ENCODE results near the gene RAB11B. TPM values are rescaled to one million over a fixed set of nuclear protein-coding genes. Genes with fewer than 3 reads are reported as not detected.
"Not testable (repeated sequence)": the region's sequence is repeated elsewhere in the genome, so short reads cannot be mapped to it uniquely, and the experiment has no call there.

Gene RAB11B
- total and polyA plus RNA-seq, 4 donors, result 68.6 to 119 (median 117) TPM

DNA sequence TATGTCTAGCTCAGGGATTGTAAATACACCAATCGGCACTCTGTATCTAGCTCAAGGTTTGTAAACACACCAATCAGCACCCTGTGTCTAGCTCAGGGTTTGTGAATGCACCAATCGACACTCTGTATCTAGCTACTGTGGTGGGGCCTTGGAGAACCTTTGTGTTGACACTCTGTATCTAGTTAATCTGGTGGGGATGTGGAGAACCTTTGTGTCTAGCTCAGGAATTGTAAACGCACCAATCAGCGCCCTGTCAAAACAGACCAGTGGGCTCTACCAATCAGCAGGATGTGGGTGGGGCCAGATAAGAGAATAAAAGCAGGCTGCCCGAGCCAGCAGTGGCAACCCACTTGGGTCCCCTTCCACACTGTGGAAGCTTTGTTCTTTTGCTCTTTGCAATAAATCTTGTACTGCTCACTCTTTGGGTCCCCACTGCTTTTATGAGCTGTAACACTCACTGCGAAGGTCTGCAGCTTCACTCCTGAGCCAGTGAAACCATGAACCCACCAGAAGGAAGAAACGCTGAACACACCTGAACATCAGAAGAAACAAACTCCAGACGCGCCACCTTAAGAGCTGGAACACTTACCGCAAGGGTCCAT is 13.7 kb upstream of the RAB11B start:
- H3K9me3 ChIP-seq (ENCODE audit: control insufficient read depth, low read length); ATAC-seq (ENCODE audit: low FRiP score); H3K27ac ChIP-seq (ENCODE audit: low read depth in 1 of 2, low read length in 2 of 2); H3K36me3 ChIP-seq (ENCODE audit: control insufficient read depth in 1 of 2, insufficient read depth in 2 of 2, low read length in 1 of 2); intact Hi-C loops (cut with DNase I); H3K27me3 ChIP-seq (ENCODE audit: control insufficient read depth in 1 of 2, insufficient read depth in 2 of 2, low read length in 1 of 2); DNase-seq; H3K4me1 ChIP-seq (ENCODE audit: control insufficient read depth in 1 of 2, insufficient read depth in 2 of 2, low read length in 2 of 2); H3K4me3 ChIP-seq (ENCODE audit: low read length in 2 of 2): not testable (repeated sequence)
- WGBS, 2 donors, result 91 to 93% methylated on average over 9 to 10 of the region's 10 CpGs

DNA sequence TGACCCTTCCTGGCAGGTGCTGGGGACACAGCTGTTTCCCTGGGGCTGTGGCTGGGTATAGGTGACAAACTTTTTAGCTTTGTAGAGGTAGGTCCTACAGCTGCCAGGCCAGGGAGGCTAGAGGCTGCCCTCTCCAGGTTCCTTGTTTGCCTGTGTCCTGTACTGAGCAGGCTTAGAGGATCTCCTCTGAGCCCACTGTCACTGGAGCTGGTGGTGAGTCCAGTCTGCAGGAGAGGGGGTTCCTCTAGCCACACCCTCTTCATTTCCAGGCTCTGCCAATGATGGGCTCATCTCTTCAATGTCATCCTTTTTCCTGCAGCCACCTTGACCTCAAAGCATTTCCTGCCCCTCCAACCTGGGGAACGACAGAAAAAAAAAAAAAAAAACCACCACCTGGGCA is 12.6 kb upstream of the RAB11B start:
- intact Hi-C loops (cut with DNase I), result no loop called here
- H3K4me1 ChIP-seq (ENCODE audit: control insufficient read depth in 1 of 2, insufficient read depth in 2 of 2, low read length in 2 of 2), result no peaks in the 10 kb centered on the region
- peak in 1 of 2 donors; percentile 12 for DNase-seq
- no peaks in the 10 kb centered on the region for H3K27me3 ChIP-seq (ENCODE audit: control insufficient read depth in 1 of 2, insufficient read depth in 2 of 2, low read length in 1 of 2)
- WGBS, 2 donors, result 57 to 73% methylated on average over 1 of the region's 1 CpG
- ATAC-seq (ENCODE audit: low FRiP score), result no peak
- H3K4me3 ChIP-seq (ENCODE audit: low read length in 2 of 2), result no peak overlapping the region
- H3K36me3 ChIP-seq (ENCODE audit: control insufficient read depth in 1 of 2, insufficient read depth in 2 of 2, low read length in 1 of 2), result no peaks in the 10 kb centered on the region
- no peaks in the 10 kb centered on the region for H3K9me3 ChIP-seq (ENCODE audit: control insufficient read depth, low read length)
- no peak overlapping the region for H3K27ac ChIP-seq (ENCODE audit: low read depth in 1 of 2, low read length in 2 of 2)

DNA sequence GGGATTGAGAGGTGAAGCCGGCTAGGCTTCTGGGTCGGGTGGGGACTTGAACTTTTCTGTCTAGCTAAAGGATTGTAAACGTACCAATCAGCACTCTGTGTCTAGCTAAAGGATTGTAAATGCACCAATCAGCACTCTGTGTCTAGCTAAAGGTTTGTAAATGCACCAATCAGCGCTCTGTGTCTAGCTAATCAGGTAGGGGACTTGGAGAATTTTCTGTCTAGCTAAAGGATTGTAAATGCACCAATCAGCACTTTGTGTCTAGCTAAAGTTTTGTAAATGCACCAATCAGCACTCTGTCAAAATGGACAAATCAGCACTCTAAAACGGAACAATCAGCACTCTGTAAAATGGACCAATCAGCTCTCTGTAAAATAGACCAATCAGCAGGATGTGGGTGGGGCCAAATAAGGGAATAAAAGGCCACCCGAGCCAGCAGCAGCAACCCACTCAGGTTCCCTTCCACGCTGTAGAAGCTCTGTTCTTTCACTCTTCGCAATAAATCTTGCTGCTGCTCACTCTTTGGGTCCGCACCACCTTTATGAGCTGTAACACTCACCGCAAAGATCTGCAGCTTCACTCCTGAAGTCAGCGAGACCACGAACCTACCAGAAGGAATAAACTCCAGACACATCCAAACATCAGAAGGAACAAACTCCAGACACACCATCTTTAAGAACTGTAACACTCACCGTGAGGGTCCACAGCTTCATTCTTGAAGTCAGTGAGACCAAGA is 10.8 kb upstream of the RAB11B start:
- H3K27ac ChIP-seq (ENCODE audit: low read depth in 1 of 2, low read length in 2 of 2); ATAC-seq (ENCODE audit: low FRiP score); H3K4me3 ChIP-seq (ENCODE audit: low read length in 2 of 2); DNase-seq; H3K27me3 ChIP-seq (ENCODE audit: control insufficient read depth in 1 of 2, insufficient read depth in 2 of 2, low read length in 1 of 2); H3K4me1 ChIP-seq (ENCODE audit: control insufficient read depth in 1 of 2, insufficient read depth in 2 of 2, low read length in 2 of 2); intact Hi-C loops (cut with DNase I); H3K36me3 ChIP-seq (ENCODE audit: control insufficient read depth in 1 of 2, insufficient read depth in 2 of 2, low read length in 1 of 2); H3K9me3 ChIP-seq (ENCODE audit: control insufficient read depth, low read length): not testable (repeated sequence)
- 94 to 96% methylated on average over 13 of the region's 13 CpGs for WGBS, 2 donors

DNA sequence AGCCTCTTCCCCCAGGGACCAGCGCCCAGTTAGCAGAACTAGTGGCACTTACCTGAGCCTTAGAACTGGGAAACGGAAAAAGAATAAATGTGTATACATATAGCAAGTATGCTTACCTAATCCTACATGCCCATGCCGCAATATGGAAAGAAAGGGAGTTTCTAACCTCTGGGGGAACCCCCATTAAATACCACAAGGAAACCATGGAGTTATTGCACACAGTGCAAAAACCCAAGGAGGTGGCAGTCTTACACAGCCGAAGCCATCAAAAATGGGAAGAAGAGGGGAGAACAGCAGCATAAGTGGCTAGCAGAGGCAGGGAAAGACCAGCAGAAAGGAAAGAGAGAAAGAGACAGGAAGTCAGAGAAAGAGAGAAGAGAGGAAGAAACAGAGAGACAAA is 5.6 kb upstream of the RAB11B start:
- H3K9me3 ChIP-seq (ENCODE audit: control insufficient read depth, low read length); intact Hi-C loops (cut with DNase I); ATAC-seq (ENCODE audit: low FRiP score); H3K36me3 ChIP-seq (ENCODE audit: control insufficient read depth in 1 of 2, insufficient read depth in 2 of 2, low read length in 1 of 2); DNase-seq; H3K27me3 ChIP-seq (ENCODE audit: control insufficient read depth in 1 of 2, insufficient read depth in 2 of 2, low read length in 1 of 2); H3K4me1 ChIP-seq (ENCODE audit: control insufficient read depth in 1 of 2, insufficient read depth in 2 of 2, low read length in 2 of 2); H3K4me3 ChIP-seq (ENCODE audit: low read length in 2 of 2); H3K27ac ChIP-seq (ENCODE audit: low read depth in 1 of 2, low read length in 2 of 2): not testable (repeated sequence)
- WGBS, 2 donors, result 80 to 92% methylated on average over 4 of the region's 4 CpGs

DNA sequence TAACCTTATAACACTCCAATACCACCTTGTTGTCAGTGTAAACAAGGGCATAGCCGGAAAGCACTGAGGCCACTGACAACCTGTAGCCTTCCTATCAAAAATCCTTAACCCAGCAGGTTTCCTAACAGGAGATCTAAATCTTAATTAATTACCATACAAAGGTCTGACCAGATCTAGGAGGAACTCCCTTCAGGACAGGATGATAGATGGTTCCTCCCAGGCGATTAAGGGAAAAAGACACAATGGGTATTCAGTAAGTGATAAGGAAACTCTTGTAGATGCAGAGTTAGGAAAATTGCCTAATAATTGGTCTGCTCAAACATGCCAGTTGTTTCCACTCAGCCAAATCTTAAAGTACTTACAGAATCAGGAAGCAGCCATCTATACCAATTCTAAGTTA is 5.1 kb upstream of the RAB11B start:
- H3K4me1 ChIP-seq (ENCODE audit: control insufficient read depth in 1 of 2, insufficient read depth in 2 of 2, low read length in 2 of 2); H3K27me3 ChIP-seq (ENCODE audit: control insufficient read depth in 1 of 2, insufficient read depth in 2 of 2, low read length in 1 of 2); H3K9me3 ChIP-seq (ENCODE audit: control insufficient read depth, low read length); intact Hi-C loops (cut with DNase I); H3K27ac ChIP-seq (ENCODE audit: low read depth in 1 of 2, low read length in 2 of 2); DNase-seq; ATAC-seq (ENCODE audit: low FRiP score); H3K36me3 ChIP-seq (ENCODE audit: control insufficient read depth in 1 of 2, insufficient read depth in 2 of 2, low read length in 1 of 2); H3K4me3 ChIP-seq (ENCODE audit: low read length in 2 of 2): not testable (repeated sequence)
- WGBS, 2 donors, result 81 to 90% methylated on average over 2 of the region's 2 CpGs

DNA sequence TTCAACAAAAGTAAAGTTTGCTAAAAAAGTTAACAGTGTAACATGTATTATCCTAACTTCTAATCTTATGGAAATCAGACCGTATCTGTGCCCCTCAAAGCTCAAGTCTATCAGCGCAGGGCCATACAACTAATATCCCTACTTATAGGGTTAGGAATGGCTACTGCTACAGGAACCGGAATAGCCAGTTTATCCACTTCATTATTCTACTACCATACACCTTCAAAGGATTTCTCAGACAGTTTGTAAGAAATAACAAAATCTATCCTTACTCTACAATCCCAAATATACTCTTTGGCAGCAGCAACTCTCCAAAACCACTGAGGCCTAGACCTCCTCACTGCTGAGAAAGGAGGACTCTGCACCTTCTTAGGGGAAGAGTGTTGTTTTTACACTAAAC is 4.6 kb upstream of the RAB11B start:
- H3K27ac ChIP-seq (ENCODE audit: low read depth in 1 of 2, low read length in 2 of 2); H3K4me3 ChIP-seq (ENCODE audit: low read length in 2 of 2); DNase-seq; H3K4me1 ChIP-seq (ENCODE audit: control insufficient read depth in 1 of 2, insufficient read depth in 2 of 2, low read length in 2 of 2); H3K27me3 ChIP-seq (ENCODE audit: control insufficient read depth in 1 of 2, insufficient read depth in 2 of 2, low read length in 1 of 2); H3K36me3 ChIP-seq (ENCODE audit: control insufficient read depth in 1 of 2, insufficient read depth in 2 of 2, low read length in 1 of 2); intact Hi-C loops (cut with DNase I); H3K9me3 ChIP-seq (ENCODE audit: control insufficient read depth, low read length); ATAC-seq (ENCODE audit: low FRiP score): not testable (repeated sequence)
- 93 to 94% methylated on average over 3 of the region's 3 CpGs for WGBS, 2 donors

DNA sequence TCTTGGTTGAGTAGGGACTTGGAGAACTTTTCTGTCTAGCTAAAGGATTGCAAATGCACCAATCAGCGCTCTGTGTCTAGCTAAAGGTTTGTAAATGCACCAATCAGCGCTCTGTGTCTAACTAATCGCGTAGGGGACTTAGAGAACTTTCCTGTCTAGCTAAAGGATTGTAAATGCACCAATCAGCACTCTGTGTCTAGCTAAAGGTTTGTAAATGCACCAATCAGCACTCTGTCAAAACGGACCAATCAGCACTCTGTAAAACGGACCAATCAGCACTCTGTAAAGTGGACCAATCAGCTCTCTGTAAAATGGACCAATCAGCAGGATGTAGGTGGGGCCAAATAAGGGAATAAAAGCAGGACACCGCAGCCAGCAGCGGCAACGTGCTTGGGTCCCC is 3.7 kb upstream of the RAB11B start:
- intact Hi-C loops (cut with DNase I); H3K4me1 ChIP-seq (ENCODE audit: control insufficient read depth in 1 of 2, insufficient read depth in 2 of 2, low read length in 2 of 2); H3K9me3 ChIP-seq (ENCODE audit: control insufficient read depth, low read length); H3K27ac ChIP-seq (ENCODE audit: low read depth in 1 of 2, low read length in 2 of 2); H3K36me3 ChIP-seq (ENCODE audit: control insufficient read depth in 1 of 2, insufficient read depth in 2 of 2, low read length in 1 of 2); H3K27me3 ChIP-seq (ENCODE audit: control insufficient read depth in 1 of 2, insufficient read depth in 2 of 2, low read length in 1 of 2); ATAC-seq (ENCODE audit: low FRiP score); DNase-seq; H3K4me3 ChIP-seq (ENCODE audit: low read length in 2 of 2): not testable (repeated sequence)
- 82 to 89% methylated on average over 9 of the region's 9 CpGs for WGBS, 2 donors

DNA sequence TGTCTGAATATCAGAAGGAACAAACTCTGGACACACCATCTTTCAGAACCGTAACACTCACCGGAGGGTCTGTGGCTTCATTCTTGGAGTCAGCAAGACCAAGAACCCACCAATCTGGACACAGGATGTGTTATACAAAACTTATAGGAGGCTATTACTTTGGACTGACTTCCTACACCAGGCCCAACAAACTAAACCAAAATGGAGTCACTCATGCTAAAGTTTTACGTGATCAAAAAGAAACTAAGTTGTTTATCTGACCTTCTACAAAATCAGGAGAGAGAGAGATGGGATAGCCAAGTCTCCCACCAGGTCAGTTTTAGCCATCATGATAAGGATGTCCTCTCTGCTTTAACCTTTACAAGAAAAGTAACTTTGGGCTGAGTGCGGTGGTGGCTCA is 3.2 kb upstream of the RAB11B start:
- H3K4me3 ChIP-seq (ENCODE audit: low read length in 2 of 2), result no peak overlapping the region
- H3K36me3 ChIP-seq (ENCODE audit: control insufficient read depth in 1 of 2, insufficient read depth in 2 of 2, low read length in 1 of 2), result no peaks in the 10 kb centered on the region
- DNase-seq (no peak), ATAC-seq (ENCODE audit: low FRiP score) (no peak)
- intact Hi-C loops (cut with DNase I), result no loop called here
- no peaks in the 10 kb centered on the region for H3K4me1 ChIP-seq (ENCODE audit: control insufficient read depth in 1 of 2, insufficient read depth in 2 of 2, low read length in 2 of 2)
- 72 to 98% methylated on average over 4 of the region's 4 CpGs for WGBS, 2 donors
- H3K27ac ChIP-seq (ENCODE audit: low read depth in 1 of 2, low read length in 2 of 2), result no peak overlapping the region
- no peaks in the 10 kb centered on the region for H3K9me3 ChIP-seq (ENCODE audit: control insufficient read depth, low read length)
- H3K27me3 ChIP-seq (ENCODE audit: control insufficient read depth in 1 of 2, insufficient read depth in 2 of 2, low read length in 1 of 2), result no peaks in the 10 kb centered on the region
